HG03558 (cell line): ENCODE measurements around the gene NFU1.
"Not testable (repeated sequence)": the region's sequence is repeated elsewhere in the genome, so short reads cannot be mapped to it uniquely, and the experiment has no call there.

Experiments used
- ATAC-seq: cut with Tn5 transposase; IDR thresholded peaks from one replicate; pipeline ENCODE4 v1.9.1; 2021; ENCODE audit warnings: moderate number of reproducible peaks; ENCODE audit not compliant: unreplicated experiment; ENCODE audit errors: extremely low read depth

NFU1 gene

DNA sequence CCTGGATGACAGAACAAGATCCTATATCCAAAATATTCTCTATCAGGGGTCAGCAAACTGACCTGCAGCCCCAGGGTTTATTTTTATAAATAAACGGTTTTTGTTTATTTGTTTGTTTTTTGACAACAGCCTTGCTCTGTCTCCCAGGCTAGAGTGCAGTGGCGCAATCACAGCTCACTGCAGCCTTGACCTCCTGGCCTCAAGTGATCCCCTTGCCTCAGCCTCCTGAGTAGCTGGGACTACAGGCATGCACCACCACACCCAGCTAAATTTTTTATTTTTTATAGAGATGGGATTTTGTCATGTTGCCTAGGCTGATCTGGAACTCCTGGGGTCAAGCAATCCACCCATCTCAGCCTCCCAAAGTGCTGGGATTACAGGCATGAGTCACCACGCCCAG is 82.3 kb downstream of the NFU1 start:
- ATAC-seq, result not testable (repeated sequence)

GRCh38 chr2:69353360-69353759 is 83.9 kb downstream of the NFU1 start:
- no peak for ATAC-seq

DNA sequence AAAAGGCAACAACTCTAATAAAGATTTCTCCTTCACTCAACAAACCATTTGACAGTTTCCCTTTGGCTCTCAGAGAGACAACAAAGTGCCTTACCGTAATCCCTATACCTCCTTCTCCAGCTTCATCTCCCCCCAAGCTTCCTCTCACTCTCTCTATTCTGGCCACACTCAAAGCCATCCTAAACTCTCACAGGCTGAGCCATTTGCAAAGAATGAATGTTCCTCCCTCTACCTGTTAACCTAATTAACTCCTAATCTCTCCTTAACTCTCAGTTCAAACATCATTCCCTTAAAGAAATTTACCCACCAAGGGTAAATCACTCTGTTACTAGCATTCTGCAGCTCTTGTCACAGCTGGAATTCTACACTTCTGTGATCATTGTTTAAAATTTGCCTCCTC is 88.5 kb downstream of the NFU1 start:
- ATAC-seq, result no peak
